NCI-H526 treated with DMSO at 0.1 percent for 48 hours (cell line): ENCODE measurements around the gene FA2H.
A peak's percentile ranks its signal among the peaks of the same experiment; 100 is the strongest.
"Not testable (repeated sequence)": the region's sequence is repeated elsewhere in the genome, so short reads cannot be mapped to it uniquely, and the experiment has no call there.

Experiments used
- DNase-seq: peaks from one replicate; lab custom pipeline; 2025; lab: John Stamatoyannopoulos, UW

The FA2H gene

GRCh38 chr16:74680681-74681080, 93.9 kb downstream of the FA2H start:
- DNase-seq: no peak

DNA sequence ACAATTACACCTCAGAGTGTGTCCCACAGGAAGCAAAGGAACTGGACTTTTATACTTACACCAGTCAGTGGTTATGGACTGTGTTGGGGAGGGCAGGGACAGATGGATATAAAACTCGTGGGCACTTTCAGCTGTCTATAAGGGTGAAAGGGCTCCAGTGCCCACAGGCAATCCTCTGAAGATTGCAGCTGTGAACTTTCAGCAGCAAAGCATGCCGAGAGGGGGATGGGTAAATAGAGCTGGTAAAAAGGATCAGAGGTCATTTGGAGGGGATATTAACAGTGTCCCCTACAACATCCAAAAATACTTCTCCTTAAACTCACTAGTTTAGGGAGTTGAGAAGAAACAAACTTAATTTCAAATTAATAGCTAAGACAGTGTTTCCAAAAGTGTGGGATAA, 94.6 kb downstream of the FA2H start:
- DNase-seq: no peak

- DNase-seq: no peak
Measured at GRCh38 chr16:74677868-74678267, 96.8 kb downstream of the FA2H start.

DNA sequence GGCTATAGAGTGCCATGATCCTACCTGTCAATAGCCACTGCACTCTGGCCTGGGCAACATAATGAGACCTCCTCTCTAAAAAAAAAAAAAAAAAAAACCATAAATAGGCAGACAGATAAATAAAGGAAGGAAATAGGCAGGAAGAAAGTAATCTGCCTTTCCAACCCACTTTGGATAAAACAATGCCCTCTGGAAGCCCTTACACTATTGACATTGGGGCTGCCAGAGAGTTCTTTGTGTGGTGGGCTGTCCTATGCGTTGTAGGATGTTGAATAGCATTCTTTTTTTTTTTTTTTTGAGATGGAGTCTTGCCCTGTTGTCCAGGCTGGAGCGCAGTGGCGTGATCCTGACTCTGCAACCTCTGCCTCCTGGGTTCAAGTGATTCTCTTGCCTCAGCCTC, 100.7 kb downstream of the FA2H start:
- DNase-seq: no peak

DNA sequence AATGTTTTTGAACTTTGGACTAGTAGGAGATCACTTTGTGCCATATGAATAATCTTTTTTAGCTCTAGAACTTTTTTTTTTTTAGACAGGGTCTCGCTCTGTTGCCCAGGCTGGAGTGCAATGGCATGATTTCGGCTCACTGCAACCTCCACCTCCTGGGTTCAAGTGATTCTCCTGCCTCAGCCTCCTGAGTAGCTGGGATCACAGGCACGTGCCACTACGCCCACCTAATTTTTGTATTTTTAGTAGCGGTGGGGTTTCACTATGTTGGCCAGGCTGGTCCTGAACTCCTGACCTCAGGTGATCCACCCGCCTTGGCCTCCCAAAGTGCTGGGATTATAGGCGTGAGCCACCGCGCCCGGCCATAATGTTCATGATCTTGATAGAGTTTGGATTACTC, 105.7 kb downstream of the FA2H start:
- not testable (repeated sequence) for DNase-seq

GRCh38 chr16:74667255-74667700, 107.3 kb downstream of the FA2H start:
- DNase-seq: no peak

GRCh38 chr16:74666425-74667254, 108.0 kb downstream of the FA2H start, which contains the start of gene RFWD3:
Gene RFWD3, minus strand, starts transcription at chr16:74666877. Its CDS starts 5,428 bp downstream, at chr16:74661449.
- peak; percentile 91 for DNase-seq

- DNase-seq: no peak
Measured at GRCh38 chr16:74666010-74666421, 108.6 kb downstream of the FA2H start.
